Limb (tissue), 2 donors: ENCODE results near the gene DMD.
"Not testable (repeated sequence)": the region's sequence is repeated elsewhere in the genome, so short reads cannot be mapped to it uniquely, and the experiment has no call there.

Experiments used
- DNase-seq, 2 donors: peaks; one replicate each; pipeline ENCODE4 v3.0.0-alpha.2; 2016; ENCODE audit errors: extremely low spot score in 2 of 2

DMD gene

GRCh38 chrX:32087663-32088062 lies 1123.7 kb downstream of the DMD start:
- no peak for DNase-seq

- DNase-seq, result no peak
Measured at GRCh38 chrX:32084757-32085156, 1126.6 kb downstream of the DMD start.

- DNase-seq, result no peak
Measured at GRCh38 chrX:32048285-32048684, 1163.1 kb downstream of the DMD start.

GRCh38 chrX:32045149-32045548 lies 1166.2 kb downstream of the DMD start:
- DNase-seq, result no peak

- no peak for DNase-seq
Measured at GRCh38 chrX:32041181-32041580, 1170.2 kb downstream of the DMD start.

- no peak for DNase-seq
Measured at GRCh38 chrX:32026772-32027171, 1184.6 kb downstream of the DMD start.

- DNase-seq, result no peak
Measured at GRCh38 chrX:32024072-32024471, 1187.3 kb downstream of the DMD start.

- DNase-seq, result no peak
Measured at GRCh38 chrX:32016195-32016594, 1195.2 kb downstream of the DMD start.

- DNase-seq, result no peak
Measured at GRCh38 chrX:32010948-32011347, 1200.4 kb downstream of the DMD start.

GRCh38 chrX:32010212-32010611 lies 1201.1 kb downstream of the DMD start:
- no peak for DNase-seq

- DNase-seq, result no peak
Measured at GRCh38 chrX:31993637-31994036, 1217.7 kb downstream of the DMD start.

- no peak for DNase-seq
Measured at GRCh38 chrX:31988975-31989374, 1222.4 kb downstream of the DMD start.

GRCh38 chrX:31981546-31982062 lies 1229.7 kb downstream of the DMD start:
- DNase-seq, result no peak

- DNase-seq, result no peak
Measured at GRCh38 chrX:31969714-31970113, 1241.6 kb downstream of the DMD start.

GRCh38 chrX:31962256-31962655 lies 1249.1 kb downstream of the DMD start:
- DNase-seq, result no peak

GRCh38 chrX:31934842-31935370 lies 1276.4 kb downstream of the DMD start:
- DNase-seq, result no peak

GRCh38 chrX:31934015-31934414 lies 1277.3 kb downstream of the DMD start:
- DNase-seq, result no peak

GRCh38 chrX:31932769-31933168 lies 1278.6 kb downstream of the DMD start:
- no peak for DNase-seq

GRCh38 chrX:31932320-31932719 lies 1279.0 kb downstream of the DMD start:
- not testable (repeated sequence) for DNase-seq

- no peak for DNase-seq
Measured at GRCh38 chrX:31931225-31931624, 1280.1 kb downstream of the DMD start.

- DNase-seq, result no peak
Measured at GRCh38 chrX:31929366-31929765, 1282.0 kb downstream of the DMD start.

- DNase-seq, result no peak
Measured at GRCh38 chrX:31921236-31921635, 1290.1 kb downstream of the DMD start.

GRCh38 chrX:31909850-31910572 lies 1301.3 kb downstream of the DMD start:
- no peak for DNase-seq
